ENCODE measurements around the gene CDH13. TPM values are rescaled to one million over a fixed set of nuclear protein-coding genes. Genes with fewer than 3 reads are reported as not detected.

The CDH13 gene
- total RNA-seq, 4 donors from 2014 or later = 3.4 to 14.8 (median 6.5) TPM

GRCh38 chr16:82655072-82655714, 28.4 kb downstream of the CDH13 start:
- Histone ChIP-seq H3K4me1 (peaks cover 0 to 6% of the 10 kb centered on the region in 2 donors), H3K9me3 (no peaks in the 10 kb centered on the region), H3K4me3 (replicated peaks in 1 of 3) (no peak overlapping the region), H3K36me3 (no peaks in the 10 kb centered on the region), H3K27ac (no peak overlapping the region), H3K27me3 (no peaks in the 10 kb centered on the region)
- DNase-seq = peak; percentile 4 to 5
- intact Hi-C loops (cut with DNase I) = no loop called here
- 43 to 50% methylated on average over 6 of the region's 6 CpGs for WGBS, 2 donors
- TF ChIP-seq POLR2A (IDR thresholded peaks at IDR 0.05) = no peak
- TF ChIP-seq, protein P1, sequence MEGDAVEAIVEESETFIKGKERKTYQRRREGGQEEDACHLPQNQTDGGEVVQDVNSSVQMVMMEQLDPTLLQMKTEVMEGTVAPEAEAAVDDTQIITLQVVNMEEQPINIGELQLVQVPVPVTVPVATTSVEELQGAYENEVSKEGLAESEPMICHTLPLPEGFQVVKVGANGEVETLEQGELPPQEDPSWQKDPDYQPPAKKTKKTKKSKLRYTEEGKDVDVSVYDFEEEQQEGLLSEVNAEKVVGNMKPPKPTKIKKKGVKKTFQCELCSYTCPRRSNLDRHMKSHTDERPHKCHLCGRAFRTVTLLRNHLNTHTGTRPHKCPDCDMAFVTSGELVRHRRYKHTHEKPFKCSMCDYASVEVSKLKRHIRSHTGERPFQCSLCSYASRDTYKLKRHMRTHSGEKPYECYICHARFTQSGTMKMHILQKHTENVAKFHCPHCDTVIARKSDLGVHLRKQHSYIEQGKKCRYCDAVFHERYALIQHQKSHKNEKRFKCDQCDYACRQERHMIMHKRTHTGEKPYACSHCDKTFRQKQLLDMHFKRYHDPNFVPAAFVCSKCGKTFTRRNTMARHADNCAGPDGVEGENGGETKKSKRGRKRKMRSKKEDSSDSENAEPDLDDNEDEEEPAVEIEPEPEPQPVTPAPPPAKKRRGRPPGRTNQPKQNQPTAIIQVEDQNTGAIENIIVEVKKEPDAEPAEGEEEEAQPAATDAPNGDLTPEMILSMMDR (IDR thresholded peaks at IDR 0.05) = no peak

- Histone ChIP-seq H3K27ac (no peak overlapping the region), H3K4me3 (replicated peaks in 1 of 3) (no peak overlapping the region), H3K36me3 (no peaks in the 10 kb centered on the region), H3K27me3 (no peaks in the 10 kb centered on the region), H3K9me3 (no peaks in the 10 kb centered on the region), H3K4me1 (peaks cover 0 to 6% of the 10 kb centered on the region in 2 donors)
- TF ChIP-seq, protein P1 (IDR thresholded peaks at IDR 0.05) = no peak
- TF ChIP-seq POLR2A (IDR thresholded peaks at IDR 0.05) = no peak
- intact Hi-C loops (cut with DNase I) = no loop called here
- no peak for DNase-seq
- 76 to 86% methylated on average over 5 of the region's 5 CpGs for WGBS, 2 donors
These were observed 29.1 kb downstream of the CDH13 start for GRCh38 chr16:82655720-82656490.

DNA sequence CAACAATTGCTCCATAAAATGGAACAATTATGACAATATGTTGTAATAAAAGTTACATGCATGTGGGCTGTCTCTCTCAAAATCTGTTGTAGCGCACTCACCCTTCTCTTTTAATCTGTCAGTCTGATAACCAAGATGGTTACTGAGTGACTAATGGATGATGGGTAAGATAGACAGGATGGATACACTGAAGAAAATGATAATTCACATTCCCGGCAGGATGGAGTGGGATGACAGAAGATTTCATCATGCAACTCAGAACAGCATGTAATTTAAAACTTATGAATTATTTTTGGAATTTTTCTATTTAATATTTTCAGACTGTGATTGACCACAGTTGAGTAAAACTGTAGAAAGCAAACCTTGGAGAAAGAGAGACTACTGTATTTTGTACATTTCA, 30.5 kb downstream of the CDH13 start:
- no peak for DNase-seq
- Histone ChIP-seq H3K27ac (no peak overlapping the region), H3K4me1 (peaks cover 0 to 6% of the 10 kb centered on the region in 2 donors), H3K27me3 (no peaks in the 10 kb centered on the region), H3K9me3 (no peaks in the 10 kb centered on the region), H3K4me3 (replicated peaks in 1 of 3) (no peak overlapping the region), H3K36me3 (no peaks in the 10 kb centered on the region)
- no peak for TF ChIP-seq POLR2A (IDR thresholded peaks at IDR 0.05)
- TF ChIP-seq, protein P1 (IDR thresholded peaks at IDR 0.05) = no peak
- intact Hi-C loops (cut with DNase I) = no loop called here
- WGBS, 2 donors = 87 to 92% methylated on average over 2 of the region's 2 CpGs

DNA sequence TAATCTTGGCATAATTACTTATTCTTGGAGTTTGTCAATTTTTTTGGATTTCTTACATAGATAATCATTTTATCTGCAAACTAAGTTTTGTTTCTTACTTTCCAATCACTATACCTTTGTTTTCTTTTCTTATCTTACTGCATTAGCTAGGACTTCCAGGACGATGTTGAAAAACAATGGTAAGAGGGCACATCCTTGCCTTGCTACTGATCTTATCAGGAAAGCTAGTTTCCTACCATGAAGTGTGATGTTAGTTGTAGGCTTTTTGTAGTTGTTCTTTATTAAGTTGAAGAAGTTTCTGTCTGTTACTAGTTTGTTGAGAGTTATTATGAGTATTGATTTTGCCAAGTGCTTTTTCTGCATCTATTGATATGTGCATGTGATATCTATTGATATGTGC, 31.0 kb downstream of the CDH13 start:
- H3K36me3 ChIP-seq = no peaks in the 10 kb centered on the region
- TF ChIP-seq POLR2A (IDR thresholded peaks at IDR 0.05) = no peak
- TF ChIP-seq, protein P1 (IDR thresholded peaks at IDR 0.05) = no peak
- H3K4me1 ChIP-seq = peaks cover 0 to 6% of the 10 kb centered on the region in 2 donors
- H3K9me3 ChIP-seq = no peaks in the 10 kb centered on the region
- intact Hi-C loops (cut with DNase I) = no loop called here
- H3K27me3 ChIP-seq = no peaks in the 10 kb centered on the region
- H3K4me3 ChIP-seq (replicated peaks in 1 of 3) = no peak overlapping the region
- H3K27ac ChIP-seq = no peak overlapping the region
- DNase-seq = no peak
- 16 to 24% methylated on average over 1 of the region's 1 CpG for WGBS, 2 donors

DNA sequence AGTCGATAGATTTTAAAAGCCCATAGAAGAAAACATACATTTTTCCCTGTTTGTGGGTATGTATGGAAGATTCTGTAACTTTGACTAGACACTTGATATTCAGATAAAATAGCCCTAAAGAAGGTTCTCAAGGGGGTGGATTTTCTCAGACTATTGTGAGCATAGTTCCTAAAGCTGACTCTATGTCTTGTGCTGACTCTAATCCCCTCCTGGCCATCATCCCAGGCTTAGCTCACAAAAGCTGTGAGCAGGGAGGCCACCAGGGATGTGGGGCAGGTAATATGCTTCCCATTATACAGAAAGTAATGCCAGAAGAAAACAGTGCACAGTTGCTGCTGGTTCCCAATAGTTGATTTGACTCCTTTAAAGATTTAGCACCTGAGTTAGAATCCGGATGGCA, 32.0 kb downstream of the CDH13 start:
- H3K4me1 ChIP-seq = peaks cover 0 to under 1% of the 10 kb centered on the region in 2 donors
- no peaks in the 10 kb centered on the region for H3K27me3 ChIP-seq
- TF ChIP-seq, protein P1 (IDR thresholded peaks at IDR 0.05) = no peak
- no peak for TF ChIP-seq POLR2A (IDR thresholded peaks at IDR 0.05)
- intact Hi-C loops (cut with DNase I) = no loop called here
- no peaks in the 10 kb centered on the region for H3K36me3 ChIP-seq
- no peak overlapping the region for H3K27ac ChIP-seq
- H3K4me3 ChIP-seq (replicated peaks in 1 of 3) = no peak overlapping the region
- H3K9me3 ChIP-seq = no peaks in the 10 kb centered on the region
- 94 to 97% methylated on average over 2 of the region's 2 CpGs for WGBS, 2 donors
- no peak for DNase-seq

Data from thyroid gland (tissue), 4 donors.